SU-DHL-6 (cell line): Measurements from ENCODE around the gene NKX2-8.
"Not testable (repeated sequence)": the region's sequence is repeated elsewhere in the genome, so short reads cannot be mapped to it uniquely, and the experiment has no call there.

ENCODE experiments used
- H2AFZ ChIP-seq: fragments of 200-600 bp; sonication (generic); 2 replicates; pipeline ENCODE4 v1.6.1; 2014; ENCODE audit warnings: low read depth, mild to moderate bottlenecking, moderate library complexity, mixed read lengths, antibody characterized with exemption, low read length; ENCODE audit not compliant: severe bottlenecking
- H3F3A ChIP-seq: fragments of 200-600 bp; shearing (Covaris generic); 2 replicates; pipeline ENCODE4 v1.6.0; 2016; ENCODE audit warnings: antibody characterized with exemption, mild to moderate bottlenecking; ENCODE audit not compliant: insufficient read depth
- H3K27ac ChIP-seq: fragments of 200-600 bp; sonication (generic); 2 replicates; pipeline ENCODE4 v1.5.1; 2016; ENCODE audit warnings: low read depth, mild to moderate bottlenecking, low read length, moderate library complexity, mixed read lengths
- H3K27me3 ChIP-seq: fragments of 200-600 bp; sonication (generic), shearing (Covaris generic); 2 replicates; pipeline ENCODE4 v1.6.0; 2014; ENCODE audit warnings: mild to moderate bottlenecking, low read length
- H3K36me3 ChIP-seq: fragments of 200-600 bp; sonication (generic); 2 replicates; pipeline ENCODE4 v1.6.1; 2014; ENCODE audit warnings: mild to moderate bottlenecking, low read length, mixed read lengths
- H3K4me2 ChIP-seq: fragments of 300-600, 200-600 bp; shearing (Covaris generic), sonication (generic); 2 replicates; pipeline ENCODE4 v1.6.0; 2014; ENCODE audit warnings: low read length, low read depth, mild to moderate bottlenecking; ENCODE audit not compliant: poor library complexity, severe bottlenecking
- H3K4me3 ChIP-seq: fragments of 200-600 bp; sonication (generic); 2 replicates; pipeline ENCODE4 v1.5.1; 2014; ENCODE audit warnings: antibody characterized with exemption, low read length, mild to moderate bottlenecking, mixed read lengths; ENCODE audit not compliant: insufficient read depth, poor library complexity, severe bottlenecking
- H3K79me2 ChIP-seq: fragments of 200-600 bp; sonication (generic); 2 replicates; pipeline ENCODE4 v1.6.1; 2014; ENCODE audit warnings: mild to moderate bottlenecking, low read length, moderate library complexity; ENCODE audit not compliant: insufficient read depth
- H3K9ac ChIP-seq: fragments of 200-600 bp; sonication (generic); 2 replicates; pipeline ENCODE4 v1.7.0; 2014; ENCODE audit warnings: mild to moderate bottlenecking, low read length
- H3K9me2 ChIP-seq: fragments of 200-600 bp; sonication (generic); replicated peaks from 2 replicates; pipeline ENCODE4 v1.6.1; 2014; ENCODE audit warnings: low read length; ENCODE audit not compliant: insufficient read depth
- H3K9me3 ChIP-seq: fragments of 200-600 bp; sonication (generic); 2 replicates; pipeline ENCODE4 v1.6.1; 2014; ENCODE audit warnings: low read length, mixed read lengths; ENCODE audit not compliant: insufficient read depth
- H4K20me1 ChIP-seq: fragments of 200-600 bp; sonication (generic); 2 replicates; pipeline ENCODE4 v1.6.1; 2014; ENCODE audit warnings: low read depth, mild to moderate bottlenecking, antibody characterized with exemption, low read length, moderate library complexity, mixed read lengths
- CTCF ChIP-seq: fragments of 200-600 bp; sonication (generic); IDR thresholded peaks from one replicate; pipeline ENCODE4 v1.5.1; 2017; ENCODE audit warnings: antibody characterized with exemption, mild to moderate bottlenecking, low read length, moderate library complexity; ENCODE audit not compliant: insufficient read depth, poor library complexity, severe bottlenecking
- EZH2phosphoT487 ChIP-seq: fragments of 200-600 bp; sonication (generic), shearing (Covaris generic); conservative IDR thresholded peaks from 2 replicates; pipeline ENCODE4 v1.6.1; 2018; ENCODE audit warnings: mild to moderate bottlenecking, antibody characterized with exemption, low read length, moderate library complexity, mixed read lengths

Gene NKX2-8

GRCh38 chr14:36550899-36551298 lies 31.5 kb downstream of the NKX2-8 start:
- H3K79me2 ChIP-seq, result no peaks in the 10 kb centered on the region

DNA sequence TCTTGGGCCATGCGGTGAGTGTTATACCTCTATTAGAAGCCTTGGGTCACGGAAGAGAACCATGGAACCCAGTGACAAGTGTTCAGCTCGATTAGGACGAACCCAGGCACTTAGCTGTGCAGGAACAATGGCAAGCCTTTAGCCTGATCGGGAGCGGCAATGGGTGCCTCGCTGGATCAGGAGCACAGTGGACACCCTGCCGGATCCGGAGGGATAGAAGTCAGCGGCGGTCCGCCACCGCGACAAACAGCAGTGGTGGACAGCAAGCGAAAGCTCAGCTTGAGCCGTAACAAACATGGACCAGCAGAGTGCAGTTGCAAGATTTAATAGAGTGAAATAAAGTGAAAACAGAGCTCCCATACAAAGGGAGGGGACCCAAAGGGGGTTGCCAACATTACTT lies 38.1 kb downstream of the NKX2-8 start:
- not testable (repeated sequence) for H3K79me2 ChIP-seq, H3K27ac ChIP-seq, H3K27me3 ChIP-seq, H3K4me2 ChIP-seq, H3K9me3 ChIP-seq, H4K20me1 ChIP-seq, H3K36me3 ChIP-seq, H3F3A ChIP-seq, H3K9ac ChIP-seq, H3K4me3 ChIP-seq, H2AFZ ChIP-seq, H3K9me2 ChIP-seq

More at GRCh38 chr14:36550899-36551298, 31.5 kb downstream of the NKX2-8 start:
- Histone ChIP-seq H3F3A (no peaks in the 10 kb centered on the region), H3K36me3 (no peaks in the 10 kb centered on the region), H3K4me2 (no peak overlapping the region), H3K9ac (no peak overlapping the region), H3K9me3 (no peaks in the 10 kb centered on the region), H3K27ac (no peak overlapping the region), H3K4me3 (no peak overlapping the region), H3K9me2 (no peaks in the 10 kb centered on the region), H4K20me1 (no peaks in the 10 kb centered on the region), H2AFZ (no peak overlapping the region), H3K27me3 (no peaks in the 10 kb centered on the region)
- TF ChIP-seq EZH2phosphoT487 (no peak), CTCF (no peak)

DNA sequence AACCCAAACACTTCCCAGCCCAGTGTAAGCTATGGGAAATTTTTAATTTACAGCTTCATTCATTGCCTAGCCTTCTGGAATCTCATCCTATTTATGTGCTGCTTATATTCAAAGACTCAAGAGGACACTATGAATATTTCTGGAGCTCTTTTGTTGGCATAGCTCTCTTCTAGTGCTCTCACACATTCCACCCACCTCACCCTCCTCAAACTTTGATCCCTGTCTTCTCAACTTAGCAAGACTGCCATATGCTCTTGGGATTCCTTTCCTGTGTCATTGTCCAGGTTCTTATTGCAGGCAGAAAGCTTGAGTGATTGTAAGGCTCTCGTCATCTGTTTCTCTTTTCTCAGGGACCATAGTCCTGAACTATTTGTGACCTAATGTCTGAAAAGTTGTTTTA lies 44.4 kb downstream of the NKX2-8 start:
- Histone ChIP-seq H3K4me2 (no peak overlapping the region), H3K9me2 (no peaks in the 10 kb centered on the region), H3K4me3 (no peak overlapping the region), H4K20me1 (no peaks in the 10 kb centered on the region), H3F3A (no peaks in the 10 kb centered on the region), H3K9me3 (no peaks in the 10 kb centered on the region), H3K36me3 (no peaks in the 10 kb centered on the region), H2AFZ (no peak overlapping the region), H3K9ac (no peak overlapping the region), H3K79me2 (no peaks in the 10 kb centered on the region), H3K27me3 (no peaks in the 10 kb centered on the region), H3K27ac (no peak overlapping the region)
- TF ChIP-seq CTCF (no peak), EZH2phosphoT487 (no peak)
